CD4-positive, alpha-beta T cell (primary cell): ENCODE measurements around the gene CPNE2. TPM values are rescaled to one million over a fixed set of nuclear protein-coding genes. Genes with fewer than 3 reads are reported as not detected.

Experiments used
- ATAC-seq: fragments of 200-7000 bp; cut with Tn5 transposase; one replicate; pipeline ENCODE4 v1.10.0; 2022; ENCODE audit warnings: mild to moderate bottlenecking; ENCODE audit not compliant: poor library complexity
- CTCF ChIA-PET: fragments of 350-600 bp; sonication (Branson Sonifier 250); formaldehyde crosslinking; loops from one replicate; lab custom pipeline; 2021; ENCODE audit warnings: antibody characterized with exemption, inconsistent platforms; lab: Charles Lee
- POLR2A ChIA-PET: fragments of 350-600 bp; sonication (Branson Sonifier 250); formaldehyde crosslinking; loops from one replicate; lab custom pipeline; 2021; ENCODE audit warnings: antibody characterized with exemption, inconsistent platforms; lab: Charles Lee
- DNase-seq, 14 experiments: peaks; one replicate each; pipeline ENCODE4 v3.0.0-alpha.2; 2013 to 2020; ENCODE audit warnings: mixed read lengths in 2 of 14
- H3K27ac ChIP-seq, 2 donors: one replicate each; pipeline versions ENCODE4 v1.5.1 to v1.7.0; 2013; ENCODE audit warnings: low read length in 2 of 2, low read depth in 1 of 2, mild to moderate bottlenecking in 1 of 2
- H3K27me3 ChIP-seq, 2 experiments: 1 replicate in 1 of 2; 2 replicates in 1 of 2; pipeline versions ENCODE4 v1.6.1 to v1.7.0; 2013; ENCODE audit warnings: low read length in 2 of 2, control low read depth in 1 of 2, mild to moderate bottlenecking in 1 of 2, moderate library complexity in 1 of 2; ENCODE audit not compliant: insufficient read depth in 2 of 2, control insufficient read depth in 1 of 2
- H3K36me3 ChIP-seq: one replicate; pipeline ENCODE4 v1.6.1; 2013; ENCODE audit warnings: low read length, control low read depth; ENCODE audit not compliant: insufficient read depth
- H3K4me1 ChIP-seq: one replicate; pipeline ENCODE4 v1.6.1; 2013; ENCODE audit warnings: low read length, control low read depth; ENCODE audit not compliant: insufficient read depth
- H3K4me3 ChIP-seq: one replicate; pipeline ENCODE4 v1.5.1; 2013; ENCODE audit warnings: mild to moderate bottlenecking, low read length, moderate library complexity
- H3K9me3 ChIP-seq, 2 experiments: 1 replicate in 1 of 2; 2 replicates in 1 of 2; pipeline versions ENCODE4 v1.6.1 to v1.7.0; 2013; ENCODE audit warnings: low read length in 2 of 2, mild to moderate bottlenecking in 2 of 2, control low read depth in 1 of 2, moderate library complexity in 1 of 2; ENCODE audit not compliant: control insufficient read depth in 1 of 2, insufficient read depth in 1 of 2
- H3K27ac Mint-ChIP-seq: one replicate; pipeline ENCODE4 v1.8.0; 2020; ENCODE audit warnings: mixed read lengths
- H3K27me3 Mint-ChIP-seq: one replicate; pipeline ENCODE4 v1.8.0; 2021; ENCODE audit warnings: mixed read lengths
- H3K36me3 Mint-ChIP-seq: one replicate; pipeline ENCODE4 v1.8.0; 2021; ENCODE audit warnings: low read depth, mixed read lengths
- H3K4me1 Mint-ChIP-seq: one replicate; pipeline ENCODE4 v1.8.0; 2021; ENCODE audit warnings: low read depth, mixed read lengths
- H3K4me3 Mint-ChIP-seq: one replicate; pipeline ENCODE4 v1.8.0; 2020; ENCODE audit warnings: mild to moderate bottlenecking, mixed read lengths
- H3K9me3 Mint-ChIP-seq: one replicate; pipeline ENCODE4 v1.8.0; 2020; ENCODE audit warnings: mixed read lengths
- CTCF ChIP-seq: fragments of 200-600 bp; IDR thresholded peaks from one replicate; pipeline ENCODE4 v1.8.0; 2022; ENCODE audit warnings: antibody characterized with exemption, mild to moderate bottlenecking
- intact Hi-C, 2 experiments: fragments of 100-400 bp; cut with DNase I in 1 of 2; cut with micrococcal nuclease in 1 of 2; formaldehyde crosslinking; loops; one replicate each; pipeline versions ENCODE4 v1.15.1 to v1.9.0; 2023 to 2025; cut with DNase I, micrococcal nuclease
- total RNA-seq, 174 experiments: library from RNA in 2 of 174; stranded (reverse) in 2 of 174; gene quantifications; one replicate each; pipeline ENCODE4 v1.2.3 and lab custom pipeline; 2021 to 2026

Gene CPNE2
- total RNA-seq, 2 experiments from 2014 or later = 2.2 to 3.5 TPM

GRCh38 chr16:57054338-57054737 is 38.0 kb upstream of the CPNE2 start:
- Histone ChIP-seq H3K36me3 (peaks cover 92% of the 10 kb centered on the region), H3K27ac (no peak overlapping the region), H3K4me3 (no peak overlapping the region), H3K9me3 (no peaks in the 10 kb centered on the region), H3K4me1 (peaks cover 5% of the 10 kb centered on the region), H3K27me3 (no peaks in the 10 kb centered on the region)
- TF ChIP-seq CTCF = no peak
- Mint-ChIP-seq H3K36me3 (peaks cover 91% of the 10 kb centered on the region), H3K9me3 (no peaks in the 10 kb centered on the region), H3K4me3 (no peak overlapping the region), H3K4me1 (peaks cover 6% of the 10 kb centered on the region), H3K27ac (no peak overlapping the region), H3K27me3 (no peaks in the 10 kb centered on the region)
- intact Hi-C loops = no loop called here
- ChIA-PET POLR2A (interaction anchor here (1.3 kb wide), 1 partner anchor 66 kb away, joined by 5 read pairs; the partner anchor contains the start of gene NLRC5), CTCF (interaction anchor here (1.4 kb wide), 1 partner anchor 89 kb away, joined by 4 read pairs; no protein-coding TSS in a partner anchor)
- ATAC-seq = no peak
- no peak for DNase-seq

GRCh38 chr16:57054771-57055170 is 37.6 kb upstream of the CPNE2 start:
- no peak for DNase-seq
- H3K9me3 ChIP-seq = no peaks in the 10 kb centered on the region
- no peaks in the 10 kb centered on the region for H3K9me3 Mint-ChIP-seq
- peaks cover 6% of the 10 kb centered on the region for H3K4me1 Mint-ChIP-seq
- no peak overlapping the region for H3K4me3 Mint-ChIP-seq
- CTCF ChIA-PET = interaction anchor here (1.4 kb wide), 1 partner anchor 90 kb away, joined by 4 read pairs; no protein-coding TSS in a partner anchor
- no peaks in the 10 kb centered on the region for H3K27me3 Mint-ChIP-seq
- POLR2A ChIA-PET = interaction anchor here (1.3 kb wide), 1 partner anchor 66 kb away, joined by 5 read pairs; the partner anchor contains the start of gene NLRC5
- no peak overlapping the region for H3K27ac Mint-ChIP-seq
- peaks cover 94% of the 10 kb centered on the region for H3K36me3 Mint-ChIP-seq
- peaks cover 94% of the 10 kb centered on the region for H3K36me3 ChIP-seq
- no peaks in the 10 kb centered on the region for H3K27me3 ChIP-seq
- no peak overlapping the region for H3K4me3 ChIP-seq
- ATAC-seq = no peak
- no peak for TF ChIP-seq CTCF
- intact Hi-C loops = no loop called here
- peak overlapping the region in 1 of 2 donors; percentile 2 for H3K27ac ChIP-seq
- H3K4me1 ChIP-seq = peaks cover 8% of the 10 kb centered on the region

- ChIA-PET POLR2A (interaction anchor here (0.6 kb wide), 1 partner anchor 91 kb away, joined by 3 read pairs; no protein-coding TSS in a partner anchor), CTCF (interaction anchor here (1.4 kb wide), 1 partner anchor 91 kb away, joined by 4 read pairs; no protein-coding TSS in a partner anchor)
- Histone ChIP-seq H3K4me3 (no peak overlapping the region), H3K27me3 (no peaks in the 10 kb centered on the region), H3K4me1 (peaks cover 13% of the 10 kb centered on the region), H3K9me3 (no peaks in the 10 kb centered on the region), H3K27ac (no peak overlapping the region), H3K36me3 (peaks cover 94% of the 10 kb centered on the region)
- ATAC-seq (no peak), DNase-seq (no peak)
- Mint-ChIP-seq H3K36me3 (peaks cover 94% of the 10 kb centered on the region), H3K4me1 (peaks cover 12% of the 10 kb centered on the region), H3K27me3 (no peaks in the 10 kb centered on the region), H3K9me3 (no peaks in the 10 kb centered on the region), H3K4me3 (no peak overlapping the region), H3K27ac (no peak overlapping the region)
- TF ChIP-seq CTCF = no peak
- intact Hi-C loops = no loop called here
These were observed 36.7 kb upstream of the CPNE2 start for GRCh38 chr16:57055671-57056070.
